Peyer's patch (tissue), 4 donors: ENCODE results near the gene MPHOSPH6. TPM values are rescaled to one million over a fixed set of nuclear protein-coding genes. Genes with fewer than 3 reads are reported as not detected.

ENCODE experiments used
- DNase-seq, 3 donors: peaks; one replicate each; pipeline ENCODE4 v3.0.0-alpha.2; 2017 to 2019
- H3K27ac ChIP-seq, 4 donors: fragments of 200-600 bp; sonication (generic); one replicate each; pipeline ENCODE4 v1.5.1; 2016 to 2019
- H3K27me3 ChIP-seq, 2 donors: fragments of 200-600 bp; sonication (generic); one replicate each; pipeline ENCODE4 v1.5.1; 2019
- H3K36me3 ChIP-seq, 3 donors: fragments of 200-600 bp; sonication (generic); one replicate each; pipeline ENCODE4 v1.5.1; 2016 to 2019
- H3K4me1 ChIP-seq, 4 donors: fragments of 200-600 bp; sonication (generic); one replicate each; pipeline ENCODE4 v1.5.1; 2016 to 2019
- H3K4me3 ChIP-seq, 4 donors: fragments of 200-600 bp; sonication (generic); 1 replicate in 3 of 4; 2 replicates in 1 of 4; pipeline ENCODE4 v1.5.1; 2016 to 2019; ENCODE audit warnings: mild to moderate bottlenecking in 1 of 4
- H3K9me3 ChIP-seq, 4 donors: fragments of 200-600 bp; sonication (generic); one replicate each; pipeline ENCODE4 v1.5.1; 2016 to 2019; ENCODE audit warnings: mild to moderate bottlenecking in 1 of 4
- CTCF ChIP-seq, 6 experiments: fragments of 450-650 bp in 4 of 6; fragments of 200-600 bp in 2 of 6; sonication (generic) in 1 of 6; IDR thresholded peaks; one replicate each; pipeline ENCODE4 v1.5.1; 2017 to 2019; ENCODE audit warnings: antibody characterized with exemption in 6 of 6, mild to moderate bottlenecking in 3 of 6, moderate library complexity in 1 of 6
- POLR2A ChIP-seq, 2 donors: fragments of 450-650 bp; IDR thresholded peaks; one replicate each; pipeline ENCODE4 v1.5.1; 2017; ENCODE audit warnings: antibody characterized with exemption in 2 of 2, mild to moderate bottlenecking in 2 of 2, moderate library complexity in 2 of 2
- small RNA-seq, 2 donors: library from RNA; depleted of rRNA; stranded (forward); fragments of <200 nt; gene quantifications; one replicate each; pipeline ENCODE3, GENCODE V24; 2016
- total RNA-seq, 4 donors: library from RNA; depleted of rRNA; stranded (reverse); fragments of >200 nt; gene quantifications; one replicate each; pipeline ENCODE4 v1.1.0, GENCODE V29; 2016

Gene MPHOSPH6
- total RNA-seq, 4 donors from 2014 or later: 33.0 to 56.6 (median 38.5) TPM

DNA sequence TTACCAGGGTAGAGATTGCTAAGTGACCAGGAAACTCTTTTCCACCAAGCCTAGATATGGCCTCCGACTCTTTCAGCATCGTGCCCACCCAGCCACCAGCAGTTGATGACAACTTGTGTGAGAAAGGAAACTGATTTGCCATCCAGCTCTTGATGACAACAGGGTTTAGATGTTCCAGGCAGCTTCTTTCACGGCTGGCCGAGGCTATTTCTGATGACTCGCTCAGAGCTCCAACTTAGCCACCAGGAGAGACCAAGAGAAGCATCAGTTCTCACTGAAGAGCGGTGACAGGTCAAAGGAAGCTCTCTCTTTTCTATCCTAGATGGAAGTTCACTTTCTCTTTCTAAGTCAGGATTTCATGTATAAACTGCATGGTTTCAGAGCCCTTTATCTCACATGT is 61.2 kb downstream of the MPHOSPH6 start:
- DNase-seq: no peak
- no peak overlapping the region for H3K4me3 ChIP-seq
- TF ChIP-seq CTCF (IDR thresholded peaks at IDR 0.05) (no peak), POLR2A (IDR thresholded peaks at IDR 0.05) (no peak)

DNA sequence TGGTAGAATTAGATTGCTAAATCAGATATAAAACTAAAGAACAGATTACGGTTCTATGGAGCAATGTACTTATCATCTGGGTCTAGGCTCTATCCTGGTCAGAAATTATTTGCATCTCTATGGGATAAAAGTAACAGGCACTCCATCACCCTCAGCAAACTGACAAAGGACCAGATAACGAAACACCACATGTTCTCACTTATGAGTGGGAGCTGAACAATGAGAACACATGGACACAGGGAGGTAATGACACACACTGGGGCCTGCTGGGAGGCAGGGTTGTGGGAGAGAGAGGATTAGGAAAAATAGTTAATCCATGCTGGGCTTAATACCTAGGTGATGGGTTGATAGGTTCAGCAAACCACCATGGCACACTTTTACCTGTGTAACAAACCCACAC is 61.9 kb downstream of the MPHOSPH6 start:
- Histone ChIP-seq H3K27me3 (no peaks in the 10 kb centered on the region), H3K4me3 (no peak overlapping the region), H3K36me3 (no peaks in the 10 kb centered on the region), H3K4me1 (no peaks in the 10 kb centered on the region), H3K9me3 (no peaks in the 10 kb centered on the region), H3K27ac (no peak overlapping the region)
- TF ChIP-seq CTCF (IDR thresholded peaks at IDR 0.05) (no peak), POLR2A (IDR thresholded peaks at IDR 0.05) (no peak)
- no peak for DNase-seq

More for the DNA sequence above, 61.2 kb downstream of the MPHOSPH6 start:
- Histone ChIP-seq H3K9me3 (no peaks in the 10 kb centered on the region), H3K27me3 (no peaks in the 10 kb centered on the region), H3K36me3 (no peaks in the 10 kb centered on the region), H3K27ac (no peak overlapping the region), H3K4me1 (no peaks in the 10 kb centered on the region)

GRCh38 chr16:82105107-82105506 is 64.9 kb downstream of the MPHOSPH6 start:
- H3K9me3 ChIP-seq: no peaks in the 10 kb centered on the region
- no peak overlapping the region for H3K4me3 ChIP-seq
- TF ChIP-seq CTCF (IDR thresholded peaks at IDR 0.05) (no peak), POLR2A (IDR thresholded peaks at IDR 0.05) (no peak)
- H3K27me3 ChIP-seq: no peaks in the 10 kb centered on the region
- no peaks in the 10 kb centered on the region for H3K4me1 ChIP-seq
- no peak for DNase-seq
- H3K27ac ChIP-seq: no peak overlapping the region
- no peaks in the 10 kb centered on the region for H3K36me3 ChIP-seq

Small RNA genes lying within 50 kb of the gene (small RNA-seq; reads per million reads assigned to genes)
- 0 reads per million in 2 donors for gene RN7SKP190

Other genes starting within 250 kb of the MPHOSPH6 start
- 10 to 100 TPM in 3 of 4 donors, 1 to 10 TPM in 1; 1.7 to 19.8 (median 17.1) TPM for gene SDR42E1, start 158.8 kb downstream of the MPHOSPH6 start, total RNA-seq
- 100 to 1,000 TPM in 3 of 4 donors, 10 to 100 TPM in 1; 19.8 to 173 (median 140) TPM for gene HSD17B2, start 135.0 kb downstream of the MPHOSPH6 start, total RNA-seq